ENCODE data around the gene CHI3L1. TPM values are rescaled to one million over a fixed set of nuclear protein-coding genes. Genes with fewer than 3 reads are reported as not detected.

CHI3L1 gene
- total RNA-seq, 1 donor from 2014 or later, result 1.0 TPM

- peaks cover 0 to 2% (median 0%) of the 10 kb centered on the region in 3 donors for H3K36me3 ChIP-seq (ENCODE audit: control insufficient read depth in 3 of 3, insufficient read depth in 3 of 3, low read length in 3 of 3)
- H3K27me3 ChIP-seq (ENCODE audit: control insufficient read depth in 3 of 3, insufficient read depth in 3 of 3, low read length in 3 of 3), result peaks cover 0 to 6% (median 0%) of the 10 kb centered on the region in 3 donors
- no peaks in the 10 kb centered on the region for H3K9me3 ChIP-seq (ENCODE audit: control insufficient read depth in 3 of 3, low read length in 3 of 3)
- H3K9ac ChIP-seq (ENCODE audit: low read depth in 1 of 3, low read length in 3 of 3), result no peak overlapping the region
- no peak overlapping the region for H3K27ac ChIP-seq (ENCODE audit: low read depth, low read length)
- H3K4me1 ChIP-seq (ENCODE audit: control insufficient read depth in 3 of 3, insufficient read depth in 3 of 3, low read length in 3 of 3), result peaks cover 0 to 6% (median 0%) of the 10 kb centered on the region in 3 donors
- no peak overlapping the region for H3K4me3 ChIP-seq (ENCODE audit: low read length in 3 of 3)
Measured at GRCh38 chr1:203163891-203164635, 22.4 kb downstream of the CHI3L1 start.

GRCh38 chr1:203162403-203162802, 24.1 kb downstream of the CHI3L1 start:
- H3K36me3 ChIP-seq (ENCODE audit: control insufficient read depth in 3 of 3, insufficient read depth in 3 of 3, low read length in 3 of 3), result peaks cover 0 to 2% (median 0%) of the 10 kb centered on the region in 3 donors
- peaks cover 0 to 10% (median 0%) of the 10 kb centered on the region in 3 donors for H3K27me3 ChIP-seq (ENCODE audit: control insufficient read depth in 3 of 3, insufficient read depth in 3 of 3, low read length in 3 of 3)
- H3K27ac ChIP-seq (ENCODE audit: low read depth, low read length), result no peak overlapping the region
- no peaks in the 10 kb centered on the region for H3K9me3 ChIP-seq (ENCODE audit: control insufficient read depth in 3 of 3, low read length in 3 of 3)
- H3K4me3 ChIP-seq (ENCODE audit: low read length in 3 of 3), result no peak overlapping the region
- H3K4me1 ChIP-seq (ENCODE audit: control insufficient read depth in 3 of 3, insufficient read depth in 3 of 3, low read length in 3 of 3), result peaks cover 0 to 6% (median 0%) of the 10 kb centered on the region in 3 donors
- H3K9ac ChIP-seq (ENCODE audit: low read depth in 1 of 3, low read length in 3 of 3), result no peak overlapping the region

- Histone ChIP-seq H3K4me3 (ENCODE audit: low read length in 3 of 3) (no peak overlapping the region), H3K9ac (ENCODE audit: low read depth in 1 of 3, low read length in 3 of 3) (no peak overlapping the region), H3K27me3 (ENCODE audit: control insufficient read depth in 3 of 3, insufficient read depth in 3 of 3, low read length in 3 of 3) (peaks cover 0 to 10% (median 0%) of the 10 kb centered on the region in 3 donors), H3K27ac (ENCODE audit: low read depth, low read length) (no peak overlapping the region), H3K36me3 (ENCODE audit: control insufficient read depth in 3 of 3, insufficient read depth in 3 of 3, low read length in 3 of 3) (peaks cover 0 to 2% (median 0%) of the 10 kb centered on the region in 3 donors), H3K9me3 (ENCODE audit: control insufficient read depth in 3 of 3, low read length in 3 of 3) (no peaks in the 10 kb centered on the region), H3K4me1 (ENCODE audit: control insufficient read depth in 3 of 3, insufficient read depth in 3 of 3, low read length in 3 of 3) (peaks cover 0 to 6% (median 0%) of the 10 kb centered on the region in 3 donors)
Measured at GRCh38 chr1:203161703-203162102, 24.8 kb downstream of the CHI3L1 start.

- Histone ChIP-seq H3K9ac (ENCODE audit: low read depth in 1 of 3, low read length in 3 of 3) (no peak overlapping the region), H3K4me3 (ENCODE audit: low read length in 3 of 3) (no peak overlapping the region), H3K27me3 (ENCODE audit: control insufficient read depth in 3 of 3, insufficient read depth in 3 of 3, low read length in 3 of 3) (peaks cover 0 to 10% (median 0%) of the 10 kb centered on the region in 3 donors), H3K36me3 (ENCODE audit: control insufficient read depth in 3 of 3, insufficient read depth in 3 of 3, low read length in 3 of 3) (peaks cover 0 to 2% (median 0%) of the 10 kb centered on the region in 3 donors), H3K4me1 (ENCODE audit: control insufficient read depth in 3 of 3, insufficient read depth in 3 of 3, low read length in 3 of 3) (peaks cover 0 to 6% (median 0%) of the 10 kb centered on the region in 3 donors), H3K9me3 (ENCODE audit: control insufficient read depth in 3 of 3, low read length in 3 of 3) (no peaks in the 10 kb centered on the region), H3K27ac (ENCODE audit: low read depth, low read length) (no peak overlapping the region)
Measured at GRCh38 chr1:203161175-203161574, 25.3 kb downstream of the CHI3L1 start.

GRCh38 chr1:203159844-203160243, 26.7 kb downstream of the CHI3L1 start:
- H3K27ac ChIP-seq (ENCODE audit: low read depth, low read length), result no peak overlapping the region
- H3K9ac ChIP-seq (ENCODE audit: low read depth in 1 of 3, low read length in 3 of 3), result no peak overlapping the region
- H3K4me1 ChIP-seq (ENCODE audit: control insufficient read depth in 3 of 3, insufficient read depth in 3 of 3, low read length in 3 of 3), result peaks cover 0 to 6% (median 0%) of the 10 kb centered on the region in 3 donors
- H3K4me3 ChIP-seq (ENCODE audit: low read length in 3 of 3), result no peak overlapping the region
- no peaks in the 10 kb centered on the region for H3K36me3 ChIP-seq (ENCODE audit: control insufficient read depth in 3 of 3, insufficient read depth in 3 of 3, low read length in 3 of 3)
- no peaks in the 10 kb centered on the region for H3K9me3 ChIP-seq (ENCODE audit: control insufficient read depth in 3 of 3, low read length in 3 of 3)
- H3K27me3 ChIP-seq (ENCODE audit: control insufficient read depth in 3 of 3, insufficient read depth in 3 of 3, low read length in 3 of 3), result peaks cover 0 to 10% (median 0%) of the 10 kb centered on the region in 3 donors

GRCh38 chr1:203158960-203159665, 27.4 kb downstream of the CHI3L1 start:
- Histone ChIP-seq H3K36me3 (ENCODE audit: control insufficient read depth in 3 of 3, insufficient read depth in 3 of 3, low read length in 3 of 3) (no peaks in the 10 kb centered on the region), H3K27me3 (ENCODE audit: control insufficient read depth in 3 of 3, insufficient read depth in 3 of 3, low read length in 3 of 3) (peaks cover 0 to 10% (median 0%) of the 10 kb centered on the region in 3 donors), H3K4me3 (ENCODE audit: low read length in 3 of 3) (no peak overlapping the region), H3K4me1 (ENCODE audit: control insufficient read depth in 3 of 3, insufficient read depth in 3 of 3, low read length in 3 of 3) (peaks cover 0 to 6% (median 0%) of the 10 kb centered on the region in 3 donors), H3K9me3 (ENCODE audit: control insufficient read depth in 3 of 3, low read length in 3 of 3) (no peaks in the 10 kb centered on the region), H3K27ac (ENCODE audit: low read depth, low read length) (no peak overlapping the region), H3K9ac (ENCODE audit: low read depth in 1 of 3, low read length in 3 of 3) (no peak overlapping the region)

- no peak overlapping the region for H3K27ac ChIP-seq (ENCODE audit: low read depth, low read length)
- peaks cover 0 to 1% (median 0%) of the 10 kb centered on the region in 3 donors for H3K4me1 ChIP-seq (ENCODE audit: control insufficient read depth in 3 of 3, insufficient read depth in 3 of 3, low read length in 3 of 3)
- peaks cover 0 to 10% (median 0%) of the 10 kb centered on the region in 3 donors for H3K27me3 ChIP-seq (ENCODE audit: control insufficient read depth in 3 of 3, insufficient read depth in 3 of 3, low read length in 3 of 3)
- H3K4me3 ChIP-seq (ENCODE audit: low read length in 3 of 3), result no peak overlapping the region
- no peaks in the 10 kb centered on the region for H3K36me3 ChIP-seq (ENCODE audit: control insufficient read depth in 3 of 3, insufficient read depth in 3 of 3, low read length in 3 of 3)
- H3K9me3 ChIP-seq (ENCODE audit: control insufficient read depth in 3 of 3, low read length in 3 of 3), result no peaks in the 10 kb centered on the region
- no peak overlapping the region for H3K9ac ChIP-seq (ENCODE audit: low read depth in 1 of 3, low read length in 3 of 3)
Measured at GRCh38 chr1:203158423-203158822, 28.1 kb downstream of the CHI3L1 start.

GRCh38 chr1:203156280-203156679, 30.2 kb downstream of the CHI3L1 start:
- no peaks in the 10 kb centered on the region for H3K9me3 ChIP-seq (ENCODE audit: control insufficient read depth in 3 of 3, low read length in 3 of 3)
- H3K9ac ChIP-seq (ENCODE audit: low read depth in 1 of 3, low read length in 3 of 3), result no peak overlapping the region
- H3K4me3 ChIP-seq (ENCODE audit: low read length in 3 of 3), result no peak overlapping the region
- H3K27ac ChIP-seq (ENCODE audit: low read depth, low read length), result no peak overlapping the region
- H3K36me3 ChIP-seq (ENCODE audit: control insufficient read depth in 3 of 3, insufficient read depth in 3 of 3, low read length in 3 of 3), result no peaks in the 10 kb centered on the region
- no peaks in the 10 kb centered on the region for H3K4me1 ChIP-seq (ENCODE audit: control insufficient read depth in 3 of 3, insufficient read depth in 3 of 3, low read length in 3 of 3)
- H3K27me3 ChIP-seq (ENCODE audit: control insufficient read depth in 3 of 3, insufficient read depth in 3 of 3, low read length in 3 of 3), result peaks cover 0 to 3% (median 0%) of the 10 kb centered on the region in 3 donors

GRCh38 chr1:203153989-203154821, 32.3 kb downstream of the CHI3L1 start:
- H3K4me3 ChIP-seq (ENCODE audit: low read length in 3 of 3), result no peak overlapping the region
- no peak overlapping the region for H3K27ac ChIP-seq (ENCODE audit: low read depth, low read length)
- no peaks in the 10 kb centered on the region for H3K9me3 ChIP-seq (ENCODE audit: control insufficient read depth in 3 of 3, low read length in 3 of 3)
- peaks cover 0 to 3% (median 0%) of the 10 kb centered on the region in 3 donors for H3K27me3 ChIP-seq (ENCODE audit: control insufficient read depth in 3 of 3, insufficient read depth in 3 of 3, low read length in 3 of 3)
- no peaks in the 10 kb centered on the region for H3K4me1 ChIP-seq (ENCODE audit: control insufficient read depth in 3 of 3, insufficient read depth in 3 of 3, low read length in 3 of 3)
- no peaks in the 10 kb centered on the region for H3K36me3 ChIP-seq (ENCODE audit: control insufficient read depth in 3 of 3, insufficient read depth in 3 of 3, low read length in 3 of 3)
- H3K9ac ChIP-seq (ENCODE audit: low read depth in 1 of 3, low read length in 3 of 3), result no peak overlapping the region

All from skeletal muscle tissue (tissue), 4 donors.